Stomach (tissue), 4 donors: Measurements from ENCODE around the gene TIE1.

ENCODE experiments used
- POLR2A ChIP-seq, 4 donors: fragments of 450-650 bp; IDR thresholded peaks; one replicate each; pipeline ENCODE4 v1.6.1; 2016; ENCODE audit warnings: antibody characterized with exemption in 4 of 4, control low read depth in 2 of 4, mild to moderate bottlenecking in 1 of 4, moderate library complexity in 1 of 4
- TF ChIP-seq, protein P1 (sequence below), 7 experiments: fragments of 450-650 bp in 4 of 7; fragments of 200-600 bp in 3 of 7; sonication (generic) in 3 of 7; IDR thresholded peaks; one replicate each; pipeline ENCODE4 v1.5.1; 2016 to 2019; ENCODE audit warnings: antibody characterized with exemption in 7 of 7, control low read depth in 2 of 7, mild to moderate bottlenecking in 1 of 7

DNA sequence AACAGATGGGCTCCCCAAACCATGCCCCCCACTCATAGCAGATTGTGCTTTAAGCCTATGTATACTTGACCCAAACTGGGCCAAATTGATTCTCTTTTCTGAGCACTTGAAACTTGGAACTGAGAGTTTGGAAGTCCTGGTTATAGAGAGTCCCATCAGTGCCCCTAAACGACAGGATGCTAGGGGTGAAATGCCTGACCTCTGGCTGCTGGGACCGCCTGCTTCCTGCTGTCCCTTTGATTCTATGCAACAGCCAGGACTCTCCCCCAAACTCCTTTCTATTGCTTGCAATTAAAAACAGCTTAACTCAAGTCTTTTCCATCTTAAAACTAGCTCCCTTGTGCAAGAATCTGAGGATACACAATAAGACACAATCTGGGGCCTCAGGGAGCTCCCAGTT, 20.1 kb upstream of the TIE1 start:
- TF ChIP-seq POLR2A (IDR thresholded peaks at IDR 0.05) = no peak
- TF ChIP-seq, protein P1, sequence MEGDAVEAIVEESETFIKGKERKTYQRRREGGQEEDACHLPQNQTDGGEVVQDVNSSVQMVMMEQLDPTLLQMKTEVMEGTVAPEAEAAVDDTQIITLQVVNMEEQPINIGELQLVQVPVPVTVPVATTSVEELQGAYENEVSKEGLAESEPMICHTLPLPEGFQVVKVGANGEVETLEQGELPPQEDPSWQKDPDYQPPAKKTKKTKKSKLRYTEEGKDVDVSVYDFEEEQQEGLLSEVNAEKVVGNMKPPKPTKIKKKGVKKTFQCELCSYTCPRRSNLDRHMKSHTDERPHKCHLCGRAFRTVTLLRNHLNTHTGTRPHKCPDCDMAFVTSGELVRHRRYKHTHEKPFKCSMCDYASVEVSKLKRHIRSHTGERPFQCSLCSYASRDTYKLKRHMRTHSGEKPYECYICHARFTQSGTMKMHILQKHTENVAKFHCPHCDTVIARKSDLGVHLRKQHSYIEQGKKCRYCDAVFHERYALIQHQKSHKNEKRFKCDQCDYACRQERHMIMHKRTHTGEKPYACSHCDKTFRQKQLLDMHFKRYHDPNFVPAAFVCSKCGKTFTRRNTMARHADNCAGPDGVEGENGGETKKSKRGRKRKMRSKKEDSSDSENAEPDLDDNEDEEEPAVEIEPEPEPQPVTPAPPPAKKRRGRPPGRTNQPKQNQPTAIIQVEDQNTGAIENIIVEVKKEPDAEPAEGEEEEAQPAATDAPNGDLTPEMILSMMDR (IDR thresholded peaks at IDR 0.05) = no peak
